ENCODE data around the gene CDH22. TPM values are rescaled to one million over a fixed set of nuclear protein-coding genes. Genes with fewer than 3 reads are reported as not detected.

CDH22 gene
- total RNA-seq, 3 donors from 2014 or later (not counting 1 experiment from before 2014, with no cell fraction given), result not detected

- no peak overlapping the region for H3K4me3 ChIP-seq (ENCODE audit: low read length)
- H3K27ac ChIP-seq (ENCODE audit: low read length), result no peak overlapping the region
- no peak overlapping the region for H3K27ac Mint-ChIP-seq
- peaks cover 5% of the 10 kb centered on the region for H3K4me1 ChIP-seq (ENCODE audit: control insufficient read depth, insufficient read depth, low read length)
- WGBS (ENCODE audit: insufficient coverage), result 77% methylated on average over 7 of the region's 7 CpGs
- H3K4me1 Mint-ChIP-seq, result peaks cover 0 to 7% of the 10 kb centered on the region in 2 donors
- H3K9me3 ChIP-seq (ENCODE audit: control insufficient read depth, insufficient read depth, low read length), result no peaks in the 10 kb centered on the region
- H3K36me3 Mint-ChIP-seq, result no peaks in the 10 kb centered on the region
- no peak for ATAC-seq
- DNase-seq, result no peak
- H3K27me3 Mint-ChIP-seq (ENCODE audit: low read depth in 2 of 2), result peaks cover 17 to 25% of the 10 kb centered on the region in 2 donors
- no peak overlapping the region for H3K4me3 Mint-ChIP-seq
- H3K9me3 Mint-ChIP-seq, result no peaks in the 10 kb centered on the region
- peaks cover 4% of the 10 kb centered on the region for H3K27me3 ChIP-seq (ENCODE audit: control insufficient read depth, insufficient read depth, low read length)
- H3K36me3 ChIP-seq (ENCODE audit: control insufficient read depth, insufficient read depth, low read length), result no peaks in the 10 kb centered on the region
- TF ChIP-seq CTCF (IDR thresholded peaks at IDR 0.05), result no peak
- intact Hi-C loops (cut with micrococcal nuclease), result loop anchor here (5.0 kb wide), 1 partner anchor 548 kb away; no protein-coding TSS in a partner anchor
Measured at GRCh38 chr20:46134716-46135115, 173.6 kb downstream of the CDH22 start.

- no peak for TF ChIP-seq CTCF (IDR thresholded peaks at IDR 0.05)
Measured at GRCh38 chr20:46133886-46134654, 174.2 kb downstream of the CDH22 start.

GRCh38 chr20:46132705-46133120, 175.6 kb downstream of the CDH22 start:
- peaks cover 0 to 7% of the 10 kb centered on the region in 2 donors for H3K4me1 Mint-ChIP-seq
- H3K9me3 Mint-ChIP-seq, result no peaks in the 10 kb centered on the region
- no peak overlapping the region for H3K27ac ChIP-seq (ENCODE audit: low read length)
- ATAC-seq (peak; percentile 70 to 86 (median 77)), DNase-seq (peak; percentile 34 to 72)
- H3K4me1 ChIP-seq (ENCODE audit: control insufficient read depth, insufficient read depth, low read length), result peaks cover 5% of the 10 kb centered on the region
- H3K4me3 ChIP-seq (ENCODE audit: low read length), result no peak overlapping the region
- H3K27ac Mint-ChIP-seq, result no peak overlapping the region
- no peaks in the 10 kb centered on the region for H3K9me3 ChIP-seq (ENCODE audit: control insufficient read depth, insufficient read depth, low read length)
- 15% methylated on average over 17 of the region's 17 CpGs for WGBS (ENCODE audit: insufficient coverage)
- H3K27me3 Mint-ChIP-seq (ENCODE audit: low read depth in 2 of 2), result peaks cover 13 to 19% of the 10 kb centered on the region in 2 donors
- peak; percentile 50 for TF ChIP-seq CTCF (IDR thresholded peaks at IDR 0.05)
- peaks cover 2% of the 10 kb centered on the region for H3K27me3 ChIP-seq (ENCODE audit: control insufficient read depth, insufficient read depth, low read length)
- H3K4me3 Mint-ChIP-seq, result no peak overlapping the region
- no peaks in the 10 kb centered on the region for H3K36me3 ChIP-seq (ENCODE audit: control insufficient read depth, insufficient read depth, low read length)
- intact Hi-C loops (cut with micrococcal nuclease), result loop anchor here (2.0 to 5.0 kb wide), 2 partner anchors 306 to 550 kb away; no protein-coding TSS in a partner anchor
- H3K36me3 Mint-ChIP-seq, result no peaks in the 10 kb centered on the region

More at GRCh38 chr20:46133886-46134654, 174.2 kb downstream of the CDH22 start:
- peaks cover 5% of the 10 kb centered on the region for H3K4me1 ChIP-seq (ENCODE audit: control insufficient read depth, insufficient read depth, low read length)
- no peaks in the 10 kb centered on the region for H3K9me3 ChIP-seq (ENCODE audit: control insufficient read depth, insufficient read depth, low read length)
- Mint-ChIP-seq H3K9me3 (no peaks in the 10 kb centered on the region), H3K36me3 (no peaks in the 10 kb centered on the region), H3K27me3 (ENCODE audit: low read depth in 2 of 2) (peaks cover 13 to 21% of the 10 kb centered on the region in 2 donors), H3K4me3 (no peak overlapping the region), H3K4me1 (peaks cover 0 to 7% of the 10 kb centered on the region in 2 donors), H3K27ac (no peak overlapping the region)
- DNase-seq, result no peak
- no peak overlapping the region for H3K27ac ChIP-seq (ENCODE audit: low read length)
- intact Hi-C loops (cut with micrococcal nuclease), result loop anchor here (2.0 to 5.0 kb wide), 2 partner anchors 305 to 548 kb away; no protein-coding TSS in a partner anchor
- H3K36me3 ChIP-seq (ENCODE audit: control insufficient read depth, insufficient read depth, low read length), result no peaks in the 10 kb centered on the region
- WGBS (ENCODE audit: insufficient coverage), result 76% methylated on average over 10 of the region's 11 CpGs
- no peak overlapping the region for H3K4me3 ChIP-seq (ENCODE audit: low read length)
- ATAC-seq, result no peak
- H3K27me3 ChIP-seq (ENCODE audit: control insufficient read depth, insufficient read depth, low read length), result peaks cover 2% of the 10 kb centered on the region
